Nephron progenitor cell (in vitro differentiated cells): Measurements from ENCODE around the gene TRABD2B.

Experiments
- DNase-seq: peaks from one replicate; pipeline ENCODE4 v3.0.0; 2021
- H3K27ac Mint-ChIP-seq: 2 replicates; pipeline ENCODE4 v1.8.0; 2021; ENCODE audit warnings: mild to moderate bottlenecking, moderate library complexity, mixed read lengths
- H3K27me3 Mint-ChIP-seq: 2 replicates; pipeline ENCODE4 v1.8.0; 2021; ENCODE audit warnings: mild to moderate bottlenecking, low read depth, mixed read lengths; ENCODE audit not compliant: poor library complexity
- H3K36me3 Mint-ChIP-seq: 2 replicates; pipeline ENCODE4 v1.8.0; 2021; ENCODE audit warnings: low read depth, mixed read lengths
- H3K4me1 Mint-ChIP-seq: 2 replicates; pipeline ENCODE4 v1.8.0; 2021; ENCODE audit warnings: mixed read lengths
- H3K4me3 Mint-ChIP-seq: 2 replicates; pipeline ENCODE4 v1.8.0; 2021; ENCODE audit warnings: mild to moderate bottlenecking, moderate library complexity, mixed read lengths
- H3K9me3 Mint-ChIP-seq: 2 replicates; pipeline ENCODE4 v1.8.0; 2021; ENCODE audit warnings: mild to moderate bottlenecking, moderate library complexity, mixed read lengths
- CTCF ChIP-seq: fragments of 200-600 bp; sonication (generic); IDR thresholded peaks from 2 replicates; pipeline ENCODE4 v1.5.0; 2021; ENCODE audit warnings: antibody characterized with exemption

The TRABD2B gene

GRCh38 chr1:47823040-47823808 is 174.0 kb downstream of the TRABD2B start:
- H3K27ac Mint-ChIP-seq = peak overlapping the region; percentile 16
- H3K4me1 Mint-ChIP-seq = peaks cover 90% of the 10 kb centered on the region
- no peak for TF ChIP-seq CTCF
- H3K4me3 Mint-ChIP-seq = no peak overlapping the region
- peaks cover 16% of the 10 kb centered on the region for H3K27me3 Mint-ChIP-seq
- no peak for DNase-seq
- H3K36me3 Mint-ChIP-seq = no peaks in the 10 kb centered on the region
- no peaks in the 10 kb centered on the region for H3K9me3 Mint-ChIP-seq

GRCh38 chr1:47821760-47822159 is 175.4 kb downstream of the TRABD2B start:
- no peaks in the 10 kb centered on the region for H3K36me3 Mint-ChIP-seq

GRCh38 chr1:47819574-47819888 is 177.7 kb downstream of the TRABD2B start:
- Mint-ChIP-seq H3K4me3 (no peak overlapping the region), H3K36me3 (no peaks in the 10 kb centered on the region), H3K9me3 (no peaks in the 10 kb centered on the region), H3K27me3 (peaks cover 7% of the 10 kb centered on the region), H3K4me1 (peaks cover 88% of the 10 kb centered on the region), H3K27ac (no peak overlapping the region)
- DNase-seq = no peak
- no peak for TF ChIP-seq CTCF

More at GRCh38 chr1:47821760-47822159, 175.4 kb downstream of the TRABD2B start:
- TF ChIP-seq CTCF = no peak
- H3K4me1 Mint-ChIP-seq = peaks cover 86% of the 10 kb centered on the region
- no peak for DNase-seq
- H3K27ac Mint-ChIP-seq = no peak overlapping the region
- H3K27me3 Mint-ChIP-seq = peaks cover 16% of the 10 kb centered on the region
- H3K9me3 Mint-ChIP-seq = no peaks in the 10 kb centered on the region
- no peak overlapping the region for H3K4me3 Mint-ChIP-seq

GRCh38 chr1:47818682-47819573 is 178.3 kb downstream of the TRABD2B start:
- Mint-ChIP-seq H3K27ac (peak overlapping the region; percentile 53), H3K4me3 (no peak overlapping the region), H3K4me1 (peaks cover 88% of the 10 kb centered on the region)

GRCh38 chr1:47817861-47818260 is 179.3 kb downstream of the TRABD2B start:
- H3K4me1 Mint-ChIP-seq = peaks cover 87% of the 10 kb centered on the region
- H3K27me3 Mint-ChIP-seq = peaks cover 13% of the 10 kb centered on the region
- H3K27ac Mint-ChIP-seq = peak overlapping the region; percentile 44
- no peak for DNase-seq
- no peak overlapping the region for H3K4me3 Mint-ChIP-seq
- no peaks in the 10 kb centered on the region for H3K9me3 Mint-ChIP-seq
- no peaks in the 10 kb centered on the region for H3K36me3 Mint-ChIP-seq
- TF ChIP-seq CTCF = no peak

More at GRCh38 chr1:47818682-47819573, 178.3 kb downstream of the TRABD2B start:
- Mint-ChIP-seq H3K27me3 (peaks cover 10% of the 10 kb centered on the region), H3K9me3 (no peaks in the 10 kb centered on the region), H3K36me3 (no peaks in the 10 kb centered on the region)
- TF ChIP-seq CTCF = no peak
- no peak for DNase-seq
